ENCODE results near the gene ALG9.
"Not testable (repeated sequence)": the region's sequence is repeated elsewhere in the genome, so short reads cannot be mapped to it uniquely, and the experiment has no call there.

The ALG9 gene

DNA sequence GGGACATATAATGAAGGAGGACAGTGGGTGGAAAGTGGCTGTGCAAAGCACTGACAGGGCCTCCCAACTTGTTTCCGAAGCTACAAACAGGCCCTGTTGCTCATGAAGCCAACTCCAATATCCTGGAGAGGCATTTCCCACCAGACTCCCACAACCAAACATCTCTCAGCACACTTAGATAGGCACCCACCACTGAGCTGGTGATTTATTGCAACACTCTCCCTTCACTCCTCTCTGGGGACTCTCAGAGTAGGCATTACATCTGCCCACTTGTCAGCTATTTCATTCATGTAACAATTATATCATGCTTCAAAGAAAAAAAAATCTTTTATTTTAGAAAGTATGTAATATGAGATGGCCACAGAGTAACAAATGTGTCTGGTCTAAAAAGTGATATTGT lies 73.1 kb downstream of the ALG9 start:
- ATAC-seq (no peak), DNase-seq (no peak)
- Mint-ChIP-seq H3K27me3 (no peaks in the 10 kb centered on the region), H3K4me1 (peaks cover 12% of the 10 kb centered on the region), H3K9me3 (peaks cover 0 to 7% of the 10 kb centered on the region in 2 donors), H3K4me3 (no peak overlapping the region), H3K27ac (no peak overlapping the region)

DNA sequence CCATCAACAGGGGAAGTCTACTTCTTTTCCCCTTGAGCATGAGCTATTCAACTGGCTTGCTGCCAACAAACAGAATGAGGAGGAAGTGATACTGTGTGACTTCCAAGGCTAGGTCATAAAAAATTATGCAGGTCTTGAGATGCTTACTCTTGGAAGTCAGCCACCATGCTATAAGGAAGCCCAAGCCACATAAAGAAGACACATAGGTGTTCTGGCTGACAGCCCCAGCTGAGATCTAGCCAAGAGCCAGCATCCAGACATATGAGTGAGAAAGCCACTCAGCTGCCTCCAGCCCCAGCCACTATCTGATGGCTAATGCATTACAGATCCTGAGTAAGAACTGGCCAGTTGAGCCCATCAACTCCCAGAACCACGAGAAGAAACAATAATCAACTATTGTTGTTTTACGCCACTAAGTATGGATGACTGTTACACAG lies 74.2 kb downstream of the ALG9 start:
- peaks cover 0 to 7% of the 10 kb centered on the region in 2 donors for H3K9me3 Mint-ChIP-seq
- no peak for ATAC-seq
- H3K4me1 Mint-ChIP-seq = peaks cover 12% of the 10 kb centered on the region
- no peak for DNase-seq
- H3K4me3 Mint-ChIP-seq = no peak overlapping the region
- no peaks in the 10 kb centered on the region for H3K27me3 Mint-ChIP-seq
- H3K27ac Mint-ChIP-seq = peak overlapping the region in 1 of 2 donors; percentile 41

DNA sequence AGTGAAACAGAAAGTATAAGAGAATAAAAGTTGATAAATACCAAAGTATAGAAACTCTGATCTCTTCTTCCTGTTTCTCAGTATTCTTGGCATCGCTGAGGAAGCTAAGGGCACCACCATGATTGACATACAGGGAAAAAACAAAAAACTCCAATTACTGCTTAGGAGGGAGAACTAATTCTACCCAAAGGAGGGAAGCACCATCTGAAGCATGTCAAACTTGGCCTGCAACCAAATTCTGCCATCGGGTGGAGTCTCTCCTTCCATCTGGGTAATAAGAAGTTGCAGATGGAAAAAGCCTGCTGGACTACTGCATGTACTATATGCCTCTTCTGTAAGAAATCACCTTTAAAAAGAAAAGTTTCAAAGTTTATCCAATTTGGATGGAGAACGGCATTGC lies 74.7 kb downstream of the ALG9 start:
- Mint-ChIP-seq H3K4me1 (peaks cover 12% of the 10 kb centered on the region), H3K27me3 (no peaks in the 10 kb centered on the region), H3K4me3 (no peak overlapping the region), H3K27ac (no peak overlapping the region), H3K9me3 (peaks cover 0 to 7% of the 10 kb centered on the region in 2 donors)
- no peak for DNase-seq
- no peak for ATAC-seq

DNA sequence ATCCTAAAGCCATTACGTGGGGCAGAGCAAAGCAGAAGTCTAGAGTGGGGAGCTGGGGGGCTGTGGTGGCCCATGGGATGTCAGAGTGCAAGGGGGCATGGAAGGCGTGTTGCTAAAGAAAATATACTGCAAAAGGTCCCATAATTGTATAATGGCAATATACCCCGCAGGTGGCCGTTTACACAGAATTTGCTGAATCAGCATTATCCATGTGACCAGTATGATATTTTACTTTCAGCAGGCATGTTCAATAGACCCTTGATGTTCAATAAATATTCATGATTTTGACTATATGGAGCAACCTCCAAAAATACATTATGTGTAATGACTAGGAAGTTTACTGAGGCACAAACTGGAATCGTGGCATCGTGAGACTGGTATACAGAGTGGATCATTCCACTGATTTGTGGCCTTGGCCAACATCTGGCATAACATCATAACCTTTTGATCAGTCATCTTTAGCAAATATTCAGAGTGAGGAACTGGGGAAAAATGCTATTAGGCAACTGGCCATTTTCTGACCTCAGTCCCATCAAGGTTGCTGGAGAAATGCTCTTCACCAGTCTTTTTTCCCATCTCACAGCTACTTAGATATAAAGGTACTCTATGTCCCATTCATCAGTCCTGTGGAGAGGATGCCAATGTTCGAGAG lies 75.9 kb downstream of the ALG9 start:
- no peaks in the 10 kb centered on the region for H3K27me3 Mint-ChIP-seq
- DNase-seq (no peak), ATAC-seq (no peak)
- no peak overlapping the region for H3K4me3 Mint-ChIP-seq
- H3K9me3 Mint-ChIP-seq = peaks cover 0 to 7% of the 10 kb centered on the region in 2 donors
- peak overlapping the region in 1 of 2 donors; percentile 12 for H3K27ac Mint-ChIP-seq
- H3K4me1 Mint-ChIP-seq = peaks cover 12% of the 10 kb centered on the region

DNA sequence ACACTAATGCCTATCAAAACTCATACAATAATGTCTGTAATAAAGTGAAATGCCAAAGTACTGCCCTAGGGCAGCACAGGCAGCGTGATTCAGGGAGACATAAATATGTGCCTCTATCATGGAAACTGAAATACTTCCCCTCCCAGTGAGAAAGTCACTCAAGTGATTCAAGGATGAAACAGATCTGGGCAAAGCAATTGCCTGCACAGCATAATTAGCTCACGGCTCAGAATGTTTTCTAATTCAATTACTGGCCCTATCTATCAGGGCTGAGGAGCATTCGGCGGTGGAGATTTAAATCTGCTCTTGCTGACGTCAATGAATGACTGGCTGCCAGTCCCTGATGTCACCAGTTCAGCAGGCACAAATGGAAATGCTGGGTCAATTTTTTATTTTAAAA lies 77.5 kb downstream of the ALG9 start:
- Mint-ChIP-seq H3K4me3 (no peak overlapping the region), H3K27me3 (no peaks in the 10 kb centered on the region), H3K4me1 (peaks cover 12% of the 10 kb centered on the region), H3K27ac (no peak overlapping the region), H3K9me3 (peaks cover 0 to 7% of the 10 kb centered on the region in 2 donors)
- DNase-seq (no peak), ATAC-seq (no peak)

DNA sequence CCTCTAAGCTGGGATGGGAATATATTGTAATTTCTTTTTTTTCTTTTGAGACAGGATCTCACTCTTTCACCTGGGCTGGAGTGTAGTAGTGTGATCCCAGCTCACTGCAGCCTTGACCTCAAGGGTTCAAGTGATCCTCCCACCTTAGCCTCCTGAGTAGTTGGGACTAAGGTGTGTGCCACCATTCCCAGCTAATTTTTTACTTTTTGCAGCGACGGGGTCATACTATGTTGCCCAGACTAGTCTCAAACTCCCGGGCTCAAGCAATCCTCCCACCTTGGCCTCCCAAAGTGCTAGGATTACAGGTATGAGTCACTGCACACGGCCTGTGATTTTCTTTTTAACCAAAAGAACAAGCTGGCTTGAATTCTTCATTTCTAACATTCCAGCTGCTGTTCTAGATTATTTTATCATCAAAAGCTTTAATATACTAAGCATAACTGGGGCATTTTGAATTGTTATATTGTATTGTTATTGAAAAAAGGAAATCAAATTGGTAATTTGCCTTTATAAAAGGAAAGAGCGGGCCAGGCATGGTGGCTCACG lies 78.4 kb downstream of the ALG9 start:
- Mint-ChIP-seq H3K4me3 (no peak overlapping the region), H3K27me3 (no peaks in the 10 kb centered on the region), H3K9me3 (peaks cover 0 to 5% of the 10 kb centered on the region in 2 donors), H3K4me1 (peaks cover 12% of the 10 kb centered on the region), H3K27ac (no peak overlapping the region)
- ATAC-seq = no peak
- DNase-seq = no peak

DNA sequence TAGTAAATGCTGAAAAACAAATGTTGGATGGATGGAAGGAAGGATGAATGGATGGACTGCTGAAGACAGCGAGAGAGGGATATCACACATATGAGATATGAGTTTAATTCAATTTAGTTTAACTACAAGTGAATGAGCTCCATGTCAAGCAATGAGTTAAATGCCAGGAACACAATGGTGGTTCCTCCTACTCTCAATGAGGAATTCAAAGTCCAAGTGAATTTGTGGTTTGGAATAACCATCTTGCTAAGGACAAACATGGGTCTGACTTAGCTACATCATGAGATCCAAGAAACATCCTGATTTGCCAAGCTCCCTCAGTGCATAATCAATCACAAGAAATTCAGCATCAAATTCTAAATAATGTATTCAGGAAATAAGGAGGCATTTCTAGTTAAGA lies 79.1 kb downstream of the ALG9 start:
- DNase-seq = no peak
- H3K4me3 Mint-ChIP-seq = no peak overlapping the region
- no peaks in the 10 kb centered on the region for H3K27me3 Mint-ChIP-seq
- ATAC-seq = no peak
- H3K27ac Mint-ChIP-seq = no peak overlapping the region
- no peaks in the 10 kb centered on the region for H3K9me3 Mint-ChIP-seq
- H3K4me1 Mint-ChIP-seq = peaks cover 10% of the 10 kb centered on the region

DNA sequence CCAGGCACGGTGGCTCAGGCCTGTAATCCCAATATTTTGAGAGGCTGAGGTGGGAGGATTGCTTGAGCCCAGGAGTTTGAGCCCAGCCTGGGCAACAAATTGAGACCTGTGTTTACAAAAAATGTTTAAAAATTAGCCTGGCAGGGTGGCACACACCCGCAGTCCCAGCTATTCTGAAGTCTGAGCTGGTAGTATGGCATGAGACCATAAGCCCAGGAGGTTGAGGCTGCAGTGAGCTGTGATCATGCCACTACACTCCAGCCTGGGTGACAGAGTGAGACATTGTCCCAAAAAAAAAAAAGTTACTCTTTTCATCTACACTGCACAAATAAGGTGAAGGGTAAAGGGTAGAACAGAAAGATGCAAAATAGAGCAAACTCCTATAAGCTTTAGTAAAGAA lies 82.9 kb downstream of the ALG9 start:
- no peak for DNase-seq
- H3K4me3 Mint-ChIP-seq = no peak overlapping the region
- no peak overlapping the region for H3K27ac Mint-ChIP-seq

DNA sequence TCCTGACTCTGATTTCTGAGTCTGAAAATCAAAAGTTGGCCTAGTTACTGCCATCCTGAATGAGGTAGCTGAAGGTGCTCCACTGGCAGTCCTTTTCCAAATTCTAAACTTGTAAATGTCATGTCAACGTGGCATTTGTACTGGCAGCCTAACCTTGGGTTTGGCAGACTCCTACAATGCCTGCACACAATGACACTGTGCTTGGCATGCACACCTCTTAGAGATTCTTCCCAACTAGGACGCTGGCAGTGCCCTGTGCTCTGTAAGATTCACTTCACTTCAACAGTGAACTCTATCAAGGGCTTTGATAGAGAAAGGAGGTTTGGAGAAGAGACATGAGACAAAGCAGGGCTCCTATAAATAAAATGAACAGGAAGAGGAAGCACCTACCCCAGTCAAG lies 83.3 kb downstream of the ALG9 start:
- ATAC-seq = no peak
- no peak overlapping the region for H3K27ac Mint-ChIP-seq

More for the DNA sequence above, 82.9 kb downstream of the ALG9 start:
- Mint-ChIP-seq H3K9me3 (no peaks in the 10 kb centered on the region), H3K27me3 (no peaks in the 10 kb centered on the region), H3K4me1 (no peaks in the 10 kb centered on the region)
- no peak for ATAC-seq

DNA sequence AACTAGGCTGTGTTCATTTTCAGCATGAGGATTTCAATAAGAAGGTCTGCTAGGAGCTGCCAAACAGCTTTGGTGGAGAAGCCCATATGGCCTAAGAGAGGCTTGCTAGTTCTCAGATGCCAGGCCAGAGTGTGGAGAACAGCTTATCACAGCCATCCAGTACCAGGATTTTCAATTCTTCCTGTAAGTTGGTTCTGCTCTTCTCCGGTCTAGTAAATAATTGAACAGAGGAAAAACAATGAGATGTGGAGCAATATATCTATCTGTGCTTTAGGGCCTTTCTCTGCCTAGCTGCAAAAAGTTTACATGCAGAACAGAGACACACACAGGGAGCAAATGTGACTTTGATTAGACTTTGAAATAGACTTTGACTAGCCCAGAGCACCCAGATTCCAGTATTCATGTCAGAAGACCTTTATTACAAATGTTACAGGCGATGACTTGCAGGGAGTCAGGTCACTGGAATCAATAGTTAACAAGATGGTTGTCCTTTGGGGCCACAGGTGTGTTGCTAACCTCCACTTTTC lies 85.4 kb downstream of the ALG9 start:
- H3K27ac Mint-ChIP-seq = peak overlapping the region in 1 of 2 donors; percentile 7
- no peaks in the 10 kb centered on the region for H3K27me3 Mint-ChIP-seq

More for the DNA sequence above, 83.3 kb downstream of the ALG9 start:
- Mint-ChIP-seq H3K9me3 (no peaks in the 10 kb centered on the region), H3K4me1 (no peaks in the 10 kb centered on the region), H3K27me3 (no peaks in the 10 kb centered on the region), H3K4me3 (no peak overlapping the region)
- DNase-seq = no peak

DNA sequence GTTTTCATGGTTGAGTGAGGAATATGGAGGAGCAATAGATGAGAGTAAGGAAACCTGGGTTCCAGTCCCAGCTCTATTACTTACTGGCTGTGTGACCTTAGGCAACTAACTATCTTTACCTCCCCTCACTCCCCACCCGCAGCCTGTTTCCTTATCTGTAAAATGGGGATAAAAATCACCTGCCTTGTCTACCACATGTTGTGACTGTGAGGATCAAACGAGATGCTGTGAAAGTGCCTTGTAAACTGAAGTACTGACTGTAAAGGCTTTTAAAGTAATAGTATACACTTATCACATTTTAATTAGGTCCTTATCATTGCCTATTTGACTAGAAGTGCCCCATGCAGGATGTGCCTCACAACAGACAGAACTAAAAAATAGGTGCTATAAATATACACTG lies 86.3 kb downstream of the ALG9 start:
- Mint-ChIP-seq H3K9me3 (no peaks in the 10 kb centered on the region), H3K4me3 (no peak overlapping the region), H3K27ac (peak overlapping the region in 1 of 2 donors; percentile 49), H3K4me1 (no peaks in the 10 kb centered on the region), H3K27me3 (no peaks in the 10 kb centered on the region)
- ATAC-seq (no peak), DNase-seq (no peak)

More for the DNA sequence above, 85.4 kb downstream of the ALG9 start:
- no peaks in the 10 kb centered on the region for H3K9me3 Mint-ChIP-seq
- ATAC-seq (no peak), DNase-seq (no peak)
- no peaks in the 10 kb centered on the region for H3K4me1 Mint-ChIP-seq
- no peak overlapping the region for H3K4me3 Mint-ChIP-seq

DNA sequence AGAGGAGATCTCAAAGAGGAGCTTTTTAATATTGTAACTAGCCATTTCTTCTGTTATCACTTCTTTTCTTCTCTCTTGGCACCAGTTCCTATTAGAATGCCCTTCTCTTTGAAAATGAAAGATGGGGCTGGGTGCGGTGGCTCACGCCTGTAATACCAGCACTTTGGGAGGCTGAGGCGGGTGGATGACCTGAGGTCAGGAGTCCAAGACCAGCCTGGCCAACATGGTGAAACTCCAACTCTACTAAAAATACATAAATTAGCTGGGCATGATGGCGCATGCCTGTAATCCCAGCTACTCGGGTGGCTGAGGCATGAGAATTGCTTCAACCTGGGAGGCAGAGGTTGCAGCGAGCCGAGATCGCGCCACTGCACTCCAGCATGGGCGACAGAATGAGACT lies 87.1 kb downstream of the ALG9 start:
- not testable (repeated sequence) for H3K4me3 Mint-ChIP-seq, DNase-seq, ATAC-seq, H3K9me3 Mint-ChIP-seq, H3K4me1 Mint-ChIP-seq, H3K27me3 Mint-ChIP-seq
- peak overlapping the region in 1 of 2 donors; percentile 83 for H3K27ac Mint-ChIP-seq

DNA sequence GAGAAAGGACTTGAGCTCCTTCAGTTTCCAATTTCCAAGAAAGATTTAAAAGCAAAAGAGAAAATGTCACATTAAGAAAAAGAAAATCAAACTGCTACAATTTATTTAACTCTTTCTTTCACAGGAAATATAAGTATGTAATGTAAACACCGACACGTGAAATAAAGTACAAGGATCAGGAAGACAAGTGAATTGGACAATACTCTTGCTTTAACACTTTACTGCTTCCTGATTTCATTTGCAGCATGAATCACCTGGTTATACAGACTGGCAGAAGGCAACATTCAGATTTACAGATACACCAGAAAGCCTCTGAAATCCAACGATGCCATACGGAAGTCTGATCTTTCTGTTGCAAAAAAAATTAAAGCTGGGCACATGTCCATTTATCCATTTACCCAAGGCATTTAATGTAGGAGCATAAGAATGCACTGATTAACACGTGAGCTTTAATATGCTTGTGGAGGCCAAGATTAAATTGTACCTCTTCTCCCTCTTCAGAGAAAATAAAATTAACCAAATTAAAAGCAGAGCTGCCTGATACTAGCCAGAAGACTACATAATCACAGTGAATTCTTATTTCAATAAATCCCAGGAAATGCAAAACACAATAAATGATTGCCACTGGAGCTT lies 89.2 kb downstream of the ALG9 start:
- Mint-ChIP-seq H3K27me3 (no peaks in the 10 kb centered on the region), H3K4me3 (no peak overlapping the region), H3K4me1 (no peaks in the 10 kb centered on the region), H3K9me3 (no peaks in the 10 kb centered on the region), H3K27ac (no peak overlapping the region)
- no peak for DNase-seq
- ATAC-seq = no peak

DNA sequence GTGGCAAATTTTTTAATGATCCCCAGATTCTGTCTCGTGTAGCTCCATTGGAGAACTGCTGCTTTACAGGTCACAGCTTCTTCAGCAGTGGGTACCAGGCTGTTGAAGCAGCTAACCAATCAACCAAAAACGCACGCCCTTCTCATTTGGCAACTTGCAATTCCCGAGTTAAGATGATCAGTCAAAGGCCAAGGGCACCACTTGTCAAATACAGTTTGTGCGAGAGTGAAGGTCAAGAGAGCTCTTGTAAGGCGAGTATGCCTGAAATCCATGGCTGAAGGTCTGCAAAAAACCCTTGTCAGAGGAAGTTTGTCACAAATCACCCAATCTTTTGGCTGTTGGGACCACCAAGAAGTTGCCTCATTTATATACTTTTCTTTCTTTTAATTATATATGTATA lies 92.3 kb downstream of the ALG9 start:
- no peaks in the 10 kb centered on the region for H3K4me1 Mint-ChIP-seq
- DNase-seq = no peak
- ATAC-seq = no peak
- H3K27me3 Mint-ChIP-seq = no peaks in the 10 kb centered on the region
- no peak overlapping the region for H3K27ac Mint-ChIP-seq
- no peak overlapping the region for H3K4me3 Mint-ChIP-seq
- no peaks in the 10 kb centered on the region for H3K9me3 Mint-ChIP-seq

DNA sequence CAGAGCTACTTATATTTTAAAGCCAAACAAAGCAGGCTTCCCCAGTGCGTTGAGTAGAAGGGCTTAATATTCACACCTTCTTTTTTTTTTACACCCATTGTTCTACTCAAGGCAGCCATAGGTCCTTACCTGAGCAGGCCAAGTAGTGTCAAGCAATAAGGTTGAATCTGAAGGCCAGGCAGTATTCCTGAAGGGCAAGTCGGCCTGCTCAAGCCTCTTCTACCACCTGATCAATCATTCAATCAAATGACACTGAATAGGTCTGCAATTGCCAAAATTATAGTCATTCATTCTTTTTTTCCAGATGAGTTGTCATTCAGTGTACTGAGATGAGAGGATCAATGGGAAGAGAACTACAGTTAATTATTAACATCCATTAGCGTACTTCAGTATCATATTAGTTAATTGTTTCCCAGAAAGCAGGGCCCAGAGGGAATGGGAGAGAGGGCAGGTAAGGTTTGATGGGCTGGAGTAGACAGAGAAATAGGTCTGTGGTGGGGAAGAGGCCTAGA lies 93.3 kb downstream of the ALG9 start:
- no peak overlapping the region for H3K27ac Mint-ChIP-seq
- H3K9me3 Mint-ChIP-seq = no peaks in the 10 kb centered on the region
- H3K27me3 Mint-ChIP-seq = no peaks in the 10 kb centered on the region
- H3K4me3 Mint-ChIP-seq = no peak overlapping the region
- no peaks in the 10 kb centered on the region for H3K4me1 Mint-ChIP-seq
- ATAC-seq (no peak), DNase-seq (no peak)

Measured in stimulated activated naive CD8-positive, alpha-beta T cell treated with anti-CD3 and anti-CD28 coated beads, Interleukin-15, amount 100 ng/mL, for 72 hours (primary cell).